Stimulated activated CD4-positive, alpha-beta T cell treated with anti-CD3 and anti-CD28 coated beads, Interleukin-1b, Interleukin-23, amount 100 ng/mL, for 4 hours (primary cell): ENCODE measurements around the gene TAC3.
"Not testable (repeated sequence)": the region's sequence is repeated elsewhere in the genome, so short reads cannot be mapped to it uniquely, and the experiment has no call there.

Experiments
- DNase-seq, 2 donors: peaks; one replicate each; pipeline ENCODE4 v3.0.0-alpha.2; 2020; ENCODE audit warnings: low read depth in 2 of 2

TAC3 gene

GRCh38 chr12:57016348-57016747, at the start of gene TAC3:
TAC3 (minus strand) TSS chr12:57016529; CDS start chr12:57015797, 732 bp downstream.
- no peak for DNase-seq

- DNase-seq: peak in 1 of 2 donors; percentile 42
Measured at GRCh38 chr12:57063991-57064685, 47.8 kb upstream of the TAC3 start.

DNA sequence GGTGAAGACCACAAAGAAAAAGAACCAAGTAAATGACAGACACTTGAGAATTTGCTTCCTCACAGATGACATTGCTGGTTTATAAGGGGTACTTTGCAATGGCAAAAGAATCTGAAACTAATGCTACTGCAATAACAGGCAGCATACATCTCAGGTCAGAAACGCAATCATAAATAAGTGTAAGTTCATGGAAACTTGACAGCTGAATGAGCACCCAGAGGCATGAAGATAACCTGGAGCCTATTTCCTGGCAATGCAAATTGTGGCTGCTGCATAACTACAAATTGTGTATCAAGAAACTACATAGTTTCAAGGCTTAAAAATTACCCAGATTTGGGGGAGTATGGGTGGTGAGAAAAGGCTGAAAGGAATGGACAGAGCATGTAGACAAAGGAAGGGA, 42.1 kb upstream of the TAC3 start:
- DNase-seq: no peak

DNA sequence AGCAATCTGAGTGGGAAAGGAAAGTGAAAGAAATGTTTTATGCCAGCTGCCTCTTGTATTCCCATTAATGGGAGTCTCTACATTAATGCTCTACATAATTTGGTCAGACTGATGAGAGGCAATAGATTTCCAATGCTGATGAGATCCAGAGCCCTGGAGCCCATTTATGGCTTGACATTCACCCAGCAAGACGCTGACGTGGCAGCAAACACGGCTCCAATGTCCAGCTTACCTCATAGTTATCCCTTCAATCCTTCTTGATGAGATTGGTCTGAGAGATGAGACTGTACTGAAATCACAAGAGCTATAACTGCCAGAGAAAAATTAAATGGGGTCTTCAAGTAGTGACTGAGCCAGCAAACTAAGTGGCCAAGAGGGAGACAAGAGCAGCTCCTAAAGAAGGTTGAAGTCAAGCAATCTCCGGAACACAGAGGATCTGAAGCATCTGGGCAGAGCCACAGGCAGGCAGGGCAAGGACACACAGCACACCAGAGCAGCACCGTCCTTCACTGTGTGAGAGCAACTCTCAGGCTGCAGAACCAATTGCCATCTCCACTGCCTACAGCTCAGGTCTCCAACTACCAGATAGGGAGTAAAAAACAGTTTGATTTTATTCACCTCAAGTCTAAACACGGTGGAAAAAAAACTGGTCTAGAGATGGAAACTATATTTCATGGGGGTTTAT, 40.9 kb upstream of the TAC3 start:
- DNase-seq: no peak

DNA sequence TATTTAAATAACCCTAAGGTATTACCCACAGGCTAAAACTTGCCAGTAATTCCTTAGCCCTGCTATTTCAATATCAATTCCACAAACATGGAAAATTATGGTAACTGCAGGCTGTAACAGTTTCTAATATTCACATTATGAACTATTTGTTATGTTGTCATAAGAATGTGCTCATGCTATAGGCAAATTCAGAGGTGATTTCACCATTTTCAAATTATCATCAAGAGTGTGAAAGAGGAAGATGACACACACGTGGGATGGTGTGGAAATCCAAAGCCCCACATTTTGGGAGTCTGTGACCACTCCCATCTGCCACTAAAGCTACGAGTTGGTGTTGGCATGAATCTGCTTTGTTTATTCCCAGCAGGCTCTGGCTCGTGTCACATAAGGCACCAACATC, 39.5 kb upstream of the TAC3 start:
- DNase-seq: no peak

DNA sequence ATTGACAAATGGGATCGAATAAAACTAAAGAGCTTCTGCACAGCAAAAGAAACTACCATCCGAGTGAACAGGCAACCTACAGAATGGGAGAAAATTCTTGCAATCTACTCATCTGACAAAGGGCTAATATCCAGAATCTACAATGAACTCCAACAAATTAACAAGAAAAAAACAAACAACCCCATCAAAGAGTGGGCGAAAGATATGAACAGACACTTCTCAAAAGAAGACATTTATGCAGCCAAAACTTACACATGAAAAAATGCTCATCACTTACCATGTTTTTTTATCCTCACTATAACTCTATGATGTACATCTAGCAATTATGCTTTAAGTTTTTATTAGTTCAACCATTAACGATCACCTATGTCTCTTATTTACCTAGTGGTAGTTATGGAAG, 37.6 kb upstream of the TAC3 start:
- DNase-seq: not testable (repeated sequence)

DNA sequence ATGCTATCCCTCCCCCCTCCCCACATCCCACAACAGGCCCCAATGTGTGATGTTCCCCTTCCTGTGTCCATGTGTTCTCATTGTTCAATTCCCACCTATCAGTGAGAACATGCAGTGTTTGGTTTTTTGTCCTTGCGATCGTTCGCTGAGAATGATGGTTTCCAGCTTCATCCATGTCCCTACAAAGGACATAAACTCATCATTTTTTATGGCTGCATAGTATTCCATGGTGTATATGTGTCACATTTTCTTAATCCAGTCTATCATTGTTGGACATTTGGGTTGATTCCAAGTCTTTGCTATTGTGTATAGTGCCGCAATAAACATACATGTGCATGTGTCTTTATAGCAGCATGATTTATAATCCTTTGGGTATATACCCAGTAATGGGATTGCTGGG, 36.8 kb upstream of the TAC3 start:
- DNase-seq: not testable (repeated sequence)

DNA sequence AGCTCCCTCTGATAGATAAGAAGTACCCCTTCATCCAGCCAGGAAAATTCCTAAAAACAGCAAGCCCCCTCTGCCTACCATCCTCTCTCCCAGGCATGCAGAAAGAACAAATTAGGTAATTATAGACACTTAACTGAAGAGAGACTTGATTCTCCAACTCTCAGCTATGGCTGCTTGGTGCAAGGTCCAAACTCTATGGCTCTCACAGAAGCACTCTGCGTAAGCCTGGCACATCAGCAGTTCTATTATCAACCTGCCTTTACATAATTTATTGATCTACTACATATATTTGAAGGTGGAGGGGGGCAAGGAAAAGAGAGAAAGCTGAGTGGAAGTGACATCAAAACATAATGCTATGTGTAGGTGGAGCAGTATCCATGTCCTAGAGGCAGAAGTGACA, 34.7 kb upstream of the TAC3 start:
- DNase-seq: no peak

DNA sequence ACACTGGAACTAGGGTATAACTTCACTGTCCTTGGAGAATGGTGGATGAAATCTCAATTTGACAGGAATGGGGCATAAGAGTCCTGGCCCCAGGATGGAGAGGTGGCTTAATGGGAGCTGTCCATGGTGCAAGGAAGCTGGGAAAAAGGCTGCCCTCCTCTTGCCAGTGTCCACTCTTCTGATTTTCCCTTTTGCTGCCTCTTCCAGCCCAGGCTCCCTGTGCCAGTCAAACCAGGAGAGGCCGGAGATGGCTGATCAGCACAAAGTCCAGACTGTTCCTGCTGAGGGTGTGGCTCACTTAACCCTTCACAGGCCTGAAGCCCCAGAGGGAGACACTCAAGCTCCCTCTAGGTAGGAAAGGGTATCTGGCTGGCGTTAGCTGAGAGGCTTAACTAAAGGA, 33.6 kb upstream of the TAC3 start, which contains the start of gene MYO1A:
Gene MYO1A, minus strand, starts transcription at position 240 of the 400 bp plus-strand sequence. CDS start 1,806 bp downstream, outside the sequence.
- no peak for DNase-seq

DNA sequence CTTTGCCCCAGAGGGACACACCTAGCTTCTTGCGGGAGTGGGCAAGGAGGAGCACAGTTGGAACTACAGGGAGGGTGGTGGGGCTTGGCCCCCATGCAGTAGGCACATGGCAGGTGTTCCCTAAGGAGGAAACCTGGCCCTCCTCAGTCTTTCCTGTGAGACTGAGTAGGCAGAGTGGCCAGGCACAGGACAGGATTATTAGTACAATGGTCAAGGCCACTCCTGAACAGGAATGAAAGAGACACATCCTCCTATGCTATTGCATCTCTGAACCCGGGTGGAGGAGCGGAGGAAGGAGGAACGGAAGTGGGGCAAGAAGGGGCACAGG, 32.8 kb upstream of the TAC3 start:
- no peak for DNase-seq

DNA sequence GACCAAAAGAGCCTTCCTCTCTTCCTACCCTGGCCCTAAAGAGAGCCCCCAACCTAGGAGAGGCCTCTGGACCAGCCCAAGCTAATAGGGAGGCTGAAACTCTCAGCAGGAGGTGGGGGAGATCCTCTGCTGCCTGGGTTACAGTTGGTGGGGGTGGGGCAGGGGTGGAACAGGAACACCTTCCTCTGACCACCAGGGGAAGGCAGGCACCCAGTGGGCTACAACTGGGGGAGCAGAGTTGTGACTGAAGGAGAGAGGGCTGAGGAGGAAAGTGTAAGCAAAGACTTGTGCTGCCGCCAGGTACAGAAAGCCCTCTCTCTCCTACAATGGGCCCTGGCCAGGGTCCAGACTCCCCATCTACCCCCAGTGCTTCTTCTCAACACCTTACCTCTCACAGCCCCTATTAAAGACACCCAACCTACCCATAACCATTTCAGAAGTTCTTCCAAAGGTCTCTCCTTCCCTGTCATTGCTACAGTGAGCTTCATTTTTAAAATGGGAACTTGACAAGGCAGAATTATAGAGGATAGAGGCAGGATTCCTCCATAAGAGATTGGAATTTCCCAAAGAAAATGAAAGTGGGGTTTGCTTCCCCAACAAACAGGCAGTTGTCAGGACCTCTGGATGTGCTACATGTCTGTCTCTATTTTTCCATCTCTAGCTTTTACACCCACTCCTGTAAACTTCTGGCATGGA, 32.2 kb upstream of the TAC3 start:
- no peak for DNase-seq

GRCh38 chr12:57047981-57048380, 31.7 kb upstream of the TAC3 start:
- no peak for DNase-seq

- DNase-seq: no peak
Measured at GRCh38 chr12:57046947-57047890, 30.9 kb upstream of the TAC3 start.

- no peak for DNase-seq
Measured at GRCh38 chr12:57046086-57046791, 29.9 kb upstream of the TAC3 start.

- no peak for DNase-seq
Measured at GRCh38 chr12:57044889-57045288, 28.6 kb upstream of the TAC3 start.

- DNase-seq: no peak
Measured at GRCh38 chr12:57044468-57044867, 28.1 kb upstream of the TAC3 start.

GRCh38 chr12:57042695-57043094, 26.4 kb upstream of the TAC3 start:
- no peak for DNase-seq

GRCh38 chr12:57040750-57041149, 24.4 kb upstream of the TAC3 start:
- DNase-seq: no peak

- no peak for DNase-seq
Measured at GRCh38 chr12:57040211-57040610, 23.9 kb upstream of the TAC3 start.

- no peak for DNase-seq
Measured at GRCh38 chr12:57039016-57039798, 22.9 kb upstream of the TAC3 start.
